Measurements from ENCODE around the gene LRRC28.
"Not testable (repeated sequence)": the region's sequence is repeated elsewhere in the genome, so short reads cannot be mapped to it uniquely, and the experiment has no call there.

- TF ChIP-seq POLR2A, CTCF, POLR2AphosphoS5, EP300 (IDR thresholded peaks at IDR 0.05): not testable (repeated sequence)
Observed at GRCh38 chr15:99234160-99234559, 17.1 kb upstream of the LRRC28 start.

Measured in upper lobe of left lung (tissue), 4 donors.